Adrenal gland (tissue), 12 donors: ENCODE measurements around the gene POLE. TPM values are rescaled to one million over a fixed set of nuclear protein-coding genes. Genes with fewer than 3 reads are reported as not detected.

Experiments used
- DNase-seq, 7 donors: peaks; one replicate each; pipeline ENCODE4 v3.0.0-alpha.2; 2019 to 2020
- H3K27ac ChIP-seq, 5 donors: fragments of 200-600 bp; sonication (generic) in 4 of 5; 1 replicate in 3 of 5; 2 replicates in 2 of 5; pipeline versions ENCODE4 v1.5.1 to v1.8.0; 2016 to 2020; ENCODE audit warnings: mild to moderate bottlenecking in 1 of 5
- H3K27me3 ChIP-seq: fragments of 200-600 bp; 2 replicates; pipeline ENCODE4 v1.8.0; 2021
- H3K36me3 ChIP-seq, 2 donors: fragments of 200-600 bp; replicated peaks in 1 of 2; 1 replicate in 1 of 2; 2 replicates in 1 of 2; pipeline versions ENCODE4 v1.5.1 to v1.8.0; 2018 to 2022
- H3K4me1 ChIP-seq, 2 donors: fragments of 200-600 bp; replicated peaks in 1 of 2; 1 replicate in 1 of 2; 2 replicates in 1 of 2; pipeline versions ENCODE4 v1.5.1 to v1.8.0; 2018 to 2021
- H3K4me3 ChIP-seq, 4 donors: fragments of 200-600 bp; sonication (generic) in 3 of 4; one replicate each; pipeline ENCODE4 v1.5.1; 2016 to 2018
- H3K9me3 ChIP-seq, 3 donors: fragments of 200-600 bp; sonication (generic) in 1 of 3; replicated peaks in 1 of 3; 1 replicate in 2 of 3; 2 replicates in 1 of 3; pipeline versions ENCODE4 v1.5.1 to v1.8.0; 2016 to 2021
- POLR2A ChIP-seq, 2 donors: fragments of 450-650 bp; IDR thresholded peaks; one replicate each; pipeline ENCODE4 v1.6.1; 2017; ENCODE audit warnings: antibody characterized with exemption in 2 of 2, mild to moderate bottlenecking in 2 of 2, moderate library complexity in 1 of 2
- WGBS, 4 donors: extraction: QIAGEN DNeasy Blood & Tissue Kit in 2 of 4; methylation state at CpG; one replicate each; pipeline versions ENCODE4 v1.1.5 to v1.1.7; 2013 to 2017; 5-methylcytosine and 5-hydroxymethylcytosine counted together
- intact Hi-C, 2 donors: fragments of 100-400 bp; cut with DNase I; formaldehyde crosslinking; loops; one replicate each; pipeline versions ENCODE4 v1.14.1 to v1.15.0; 2022 to 2023
- polyA plus RNA-seq, 3 donors: library from polyadenylated mRNA; stranded (reverse); fragments of 200-250 nt in 2 of 3; fragments of 350-450 nt in 1 of 3; fragmentation: Illumina TruSeq in 1 of 3; extraction: RNeasy Lipid Tissue Mini Kit (QIAGEN cat#74804) in 1 of 3; gene quantifications; one replicate each; pipeline ENCODE4 v1.2.3, GENCODE V29; 2013 to 2014
- total RNA-seq, 9 donors: library from RNA; depleted of rRNA in 4 of 9; stranded (reverse); fragments of >200 nt in 4 of 9; fragments of 120-200 nt in 1 of 9; fragmentation: NEBNext Ultra II Directional in 1 of 9; extraction: Animal tissue kit (Norgen Biotek cat#: 25700) in 1 of 9; gene quantifications; one replicate each; pipeline versions ENCODE4 v1.1.0 to v1.2.4, GENCODE V29; 2013 to 2023
- TF ChIP-seq, protein P1 (sequence below), 6 experiments: fragments of 450-650 bp in 4 of 6; fragments of 200-600 bp in 2 of 6; sonication (generic) in 1 of 6; IDR thresholded peaks; 1 replicate in 5 of 6; 2 replicates in 1 of 6; pipeline versions ENCODE4 v1.5.1 to v1.8.0; 2016 to 2021; ENCODE audit warnings: antibody characterized with exemption in 6 of 6, mild to moderate bottlenecking in 2 of 6, moderate library complexity in 1 of 6
- donor health status: healthy with polysubstance abuse.
- donor health status: Bipolar disorder and iron deficiency.
- donor health status: DM: yes; HTN: yes; CAD: no.
- donor health status: DM: no; HTN: no; CAD: no.
- donor health status: DM: no; HTN: no; CAD: no.
- donor health status: DM: yes; HTN: yes; CAD: no.

The POLE gene
- total and polyA plus RNA-seq, 12 donors: 4.0 to 43.2 (median 16.1) TPM

DNA sequence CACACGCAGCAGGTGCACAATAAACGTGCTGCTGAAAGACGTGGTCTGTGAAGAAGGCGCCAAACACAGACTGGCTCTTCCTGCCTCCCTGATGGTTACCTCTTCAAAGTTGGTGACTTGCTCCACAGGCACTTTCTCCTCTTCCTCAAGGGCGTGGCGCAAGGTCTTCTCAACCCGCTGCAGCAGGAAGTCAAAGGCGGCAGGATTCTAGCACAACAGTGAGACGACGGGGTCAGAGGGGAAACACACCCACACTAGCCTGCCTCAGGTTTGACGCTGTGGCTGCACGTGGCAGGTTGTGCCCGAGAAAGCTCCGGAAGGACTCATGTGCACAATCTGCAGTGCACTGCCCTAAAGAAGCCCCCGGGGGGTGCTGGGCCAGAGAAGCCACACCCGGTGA, 15.0 kb downstream of the POLE start:
- Histone ChIP-seq H3K27ac (no peak overlapping the region), H3K4me3 (no peak overlapping the region), H3K27me3 (no peaks in the 10 kb centered on the region), H3K9me3 (no peaks in the 10 kb centered on the region), H3K4me1 (no peaks in the 10 kb centered on the region), H3K36me3 (peaks cover 0 to 46% of the 10 kb centered on the region in 2 donors)
- no peak for TF ChIP-seq POLR2A (IDR thresholded peaks at IDR 0.05)
- TF ChIP-seq, protein P1, sequence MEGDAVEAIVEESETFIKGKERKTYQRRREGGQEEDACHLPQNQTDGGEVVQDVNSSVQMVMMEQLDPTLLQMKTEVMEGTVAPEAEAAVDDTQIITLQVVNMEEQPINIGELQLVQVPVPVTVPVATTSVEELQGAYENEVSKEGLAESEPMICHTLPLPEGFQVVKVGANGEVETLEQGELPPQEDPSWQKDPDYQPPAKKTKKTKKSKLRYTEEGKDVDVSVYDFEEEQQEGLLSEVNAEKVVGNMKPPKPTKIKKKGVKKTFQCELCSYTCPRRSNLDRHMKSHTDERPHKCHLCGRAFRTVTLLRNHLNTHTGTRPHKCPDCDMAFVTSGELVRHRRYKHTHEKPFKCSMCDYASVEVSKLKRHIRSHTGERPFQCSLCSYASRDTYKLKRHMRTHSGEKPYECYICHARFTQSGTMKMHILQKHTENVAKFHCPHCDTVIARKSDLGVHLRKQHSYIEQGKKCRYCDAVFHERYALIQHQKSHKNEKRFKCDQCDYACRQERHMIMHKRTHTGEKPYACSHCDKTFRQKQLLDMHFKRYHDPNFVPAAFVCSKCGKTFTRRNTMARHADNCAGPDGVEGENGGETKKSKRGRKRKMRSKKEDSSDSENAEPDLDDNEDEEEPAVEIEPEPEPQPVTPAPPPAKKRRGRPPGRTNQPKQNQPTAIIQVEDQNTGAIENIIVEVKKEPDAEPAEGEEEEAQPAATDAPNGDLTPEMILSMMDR (IDR thresholded peaks at IDR 0.05): no peak
- 86 to 93% (median 91%) methylated on average over 12 to 16 of the region's 16 CpGs for WGBS, 4 donors
- intact Hi-C loops: no loop called here
- DNase-seq: no peak

DNA sequence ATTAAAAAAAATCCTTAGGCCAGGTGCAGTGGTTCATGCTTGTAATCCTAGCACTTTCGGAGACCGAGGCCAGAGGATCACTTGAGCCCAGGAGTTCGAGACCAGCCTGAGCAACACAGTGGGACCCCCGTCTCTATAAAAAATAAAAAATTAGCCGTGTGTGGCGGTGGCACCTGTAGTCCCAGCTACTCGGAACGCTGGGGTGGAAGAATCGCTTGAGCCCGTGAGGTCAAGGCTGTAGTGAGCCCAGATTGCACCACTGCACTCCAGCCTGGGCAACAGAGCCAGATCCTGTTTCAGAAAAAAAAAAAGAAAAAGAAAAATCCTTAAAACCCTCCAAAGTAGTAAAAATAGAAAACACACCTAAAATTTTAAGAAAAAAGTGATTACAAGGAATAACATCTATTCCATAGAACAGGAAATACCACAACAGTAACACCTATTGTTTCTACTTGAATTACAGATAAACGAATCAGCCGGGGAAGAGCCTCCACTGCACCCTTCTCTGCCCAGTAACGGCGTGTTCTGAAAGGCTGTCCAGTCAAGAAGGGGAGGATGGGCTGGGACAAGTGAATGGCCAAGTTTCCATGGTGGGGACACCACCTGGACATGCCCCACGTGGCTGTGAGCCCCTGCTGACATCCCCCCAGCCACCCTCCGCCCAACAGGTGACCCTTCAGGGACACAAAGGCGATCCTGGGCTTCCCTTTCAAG, 17.8 kb downstream of the POLE start:
- TF ChIP-seq, protein P1 (IDR thresholded peaks at IDR 0.05): no peak
- no peak for TF ChIP-seq POLR2A (IDR thresholded peaks at IDR 0.05)
- Histone ChIP-seq H3K27me3 (no peaks in the 10 kb centered on the region), H3K27ac (no peak overlapping the region), H3K9me3 (no peaks in the 10 kb centered on the region), H3K4me1 (no peaks in the 10 kb centered on the region), H3K4me3 (no peak overlapping the region), H3K36me3 (peaks cover 0 to 49% of the 10 kb centered on the region in 2 donors)
- no peak for DNase-seq
- WGBS, 4 donors: 94 to 97% (median 95%) methylated on average over 16 to 17 of the region's 17 CpGs
- intact Hi-C loops: no loop called here

DNA sequence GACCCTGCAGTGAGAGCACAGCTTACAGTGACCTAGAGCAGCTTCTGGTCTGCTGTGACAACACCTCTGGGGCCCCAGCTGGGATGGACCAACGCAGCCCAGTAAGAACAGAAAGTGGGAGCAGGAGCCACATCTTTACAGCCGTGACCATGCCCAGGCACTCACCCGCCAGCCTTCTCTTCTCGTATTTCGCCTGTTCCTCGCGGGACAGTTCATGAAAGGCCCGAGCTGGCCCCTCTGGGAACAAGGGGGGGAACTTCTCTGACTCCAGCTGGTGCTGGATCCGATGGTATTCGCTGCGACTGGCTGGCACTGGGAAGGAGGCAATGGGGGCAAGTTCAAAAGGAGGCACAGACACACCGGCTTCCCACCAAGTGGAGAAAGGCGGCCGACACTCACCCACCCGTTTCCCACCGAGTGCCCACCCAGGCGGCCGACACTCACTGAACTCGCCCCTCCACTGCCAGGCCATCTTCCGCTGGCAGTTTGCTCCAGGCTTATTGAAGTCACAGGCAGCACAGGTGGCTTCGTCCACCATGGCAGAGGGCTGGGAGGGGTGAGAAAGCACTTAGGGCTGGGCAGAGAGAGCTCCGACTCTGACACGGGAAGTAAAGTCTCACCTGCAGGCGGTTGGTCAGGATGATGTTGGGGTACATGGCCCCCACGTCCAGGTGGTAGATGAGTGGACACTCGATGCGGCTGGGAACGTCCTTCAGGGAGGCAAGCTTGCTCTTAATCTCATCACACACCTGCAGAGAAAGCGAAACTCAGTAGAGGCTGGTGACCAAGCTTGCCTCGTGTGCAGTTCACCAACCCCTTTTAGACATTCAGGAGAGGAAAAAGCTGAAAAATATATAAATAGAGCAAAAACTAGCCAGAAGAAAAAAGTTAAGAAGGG, 18.7 kb downstream of the POLE start:
- H3K27me3 ChIP-seq: no peaks in the 10 kb centered on the region
- WGBS, 4 donors: 94 to 97% (median 96%) methylated on average over 30 of the region's 30 CpGs
- intact Hi-C loops: no loop called here
- H3K36me3 ChIP-seq: peaks cover 0 to 52% of the 10 kb centered on the region in 2 donors
- no peak overlapping the region for H3K4me3 ChIP-seq
- TF ChIP-seq, protein P1 (IDR thresholded peaks at IDR 0.05): no peak
- no peak for TF ChIP-seq POLR2A (IDR thresholded peaks at IDR 0.05)
- no peaks in the 10 kb centered on the region for H3K9me3 ChIP-seq
- DNase-seq: no peak
- no peak overlapping the region for H3K27ac ChIP-seq
- no peaks in the 10 kb centered on the region for H3K4me1 ChIP-seq

DNA sequence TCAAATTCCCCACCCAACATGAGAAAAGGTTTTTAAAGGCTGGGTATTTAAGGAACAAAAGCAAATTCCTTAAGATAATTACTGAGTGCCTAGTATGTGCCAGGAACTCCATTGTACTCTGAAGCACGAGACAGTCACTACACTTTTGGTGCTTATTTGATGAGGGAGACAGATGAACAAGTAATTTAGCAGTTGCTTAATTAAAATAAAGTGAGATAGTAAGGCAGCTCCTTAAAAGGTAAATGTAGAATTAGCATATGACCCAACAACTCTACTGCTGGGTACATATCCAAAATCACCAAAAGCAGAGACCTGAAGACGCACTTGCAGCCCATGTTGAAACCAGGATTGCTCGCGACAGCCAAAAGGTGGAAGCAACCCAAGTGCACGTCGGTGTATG, 21.3 kb downstream of the POLE start:
- H3K27ac ChIP-seq: no peak overlapping the region
- WGBS, 4 donors: 93 to 98% (median 94%) methylated on average over 6 of the region's 6 CpGs
- H3K4me1 ChIP-seq: no peaks in the 10 kb centered on the region
- H3K4me3 ChIP-seq: no peak overlapping the region
- no peaks in the 10 kb centered on the region for H3K9me3 ChIP-seq
- peaks cover 0 to 54% of the 10 kb centered on the region in 2 donors for H3K36me3 ChIP-seq
- H3K27me3 ChIP-seq: no peaks in the 10 kb centered on the region
- intact Hi-C loops: no loop called here
- no peak for DNase-seq
- no peak for TF ChIP-seq POLR2A (IDR thresholded peaks at IDR 0.05)
- TF ChIP-seq, protein P1 (IDR thresholded peaks at IDR 0.05): no peak
